ENCODE measurements around the gene BEND4.

The BEND4 gene

DNA sequence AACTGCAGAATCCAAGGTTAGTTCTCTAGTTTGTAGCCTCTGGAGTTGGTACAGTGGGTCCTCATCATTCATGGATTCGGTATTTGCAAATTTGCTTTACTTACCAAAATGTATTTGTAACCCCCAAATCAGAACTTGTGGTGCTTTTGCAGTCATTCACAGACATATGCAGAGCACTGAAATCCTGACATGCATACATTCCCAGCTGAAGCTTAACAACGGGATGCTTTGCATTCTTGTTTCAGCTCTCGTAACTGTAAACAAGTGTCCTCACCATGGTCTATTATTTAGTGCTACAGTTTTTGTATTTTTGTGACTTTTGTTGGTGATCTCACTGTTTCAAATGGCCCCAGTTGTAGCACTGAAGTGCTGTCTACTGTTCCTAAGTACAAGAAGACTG, 16.1 kb downstream of the BEND4 start:
- Histone ChIP-seq H3K9me2 (replicated peaks; ENCODE audit: insufficient read depth, low read length) (no peaks in the 10 kb centered on the region), H3K27ac (ENCODE audit: low read length) (no peak overlapping the region), H3K9me3 (replicated peaks; ENCODE audit: insufficient read depth, low read length) (no peaks in the 10 kb centered on the region), H3K79me2 (ENCODE audit: low read length) (peaks cover 9% of the 10 kb centered on the region), H2AFZ (ENCODE audit: low read length) (no peak overlapping the region), H3K4me2 (ENCODE audit: low read depth, low read length) (no peak overlapping the region), H3F3A (ENCODE audit: insufficient read depth, low read length) (no peaks in the 10 kb centered on the region), H3K4me3 (ENCODE audit: low read length) (no peak overlapping the region), H4K20me1 (ENCODE audit: insufficient read depth, low read length) (no peaks in the 10 kb centered on the region), H3K9ac (ENCODE audit: low read length) (no peak overlapping the region), H3K27me3 (replicated peaks; ENCODE audit: insufficient read depth, low read length) (no peaks in the 10 kb centered on the region), H3K4me1 (ENCODE audit: low read length) (no peaks in the 10 kb centered on the region), H3K36me3 (replicated peaks; ENCODE audit: insufficient read depth, low read length) (no peaks in the 10 kb centered on the region; the same call in 1 of the 2 replicates)
- no peak for DNase-seq
- no peak for TF ChIP-seq EZH2 (optimal IDR thresholded peaks at IDR 0.05; ENCODE audit: low read depth, low read length)
- TF ChIP-seq, protein P1, sequence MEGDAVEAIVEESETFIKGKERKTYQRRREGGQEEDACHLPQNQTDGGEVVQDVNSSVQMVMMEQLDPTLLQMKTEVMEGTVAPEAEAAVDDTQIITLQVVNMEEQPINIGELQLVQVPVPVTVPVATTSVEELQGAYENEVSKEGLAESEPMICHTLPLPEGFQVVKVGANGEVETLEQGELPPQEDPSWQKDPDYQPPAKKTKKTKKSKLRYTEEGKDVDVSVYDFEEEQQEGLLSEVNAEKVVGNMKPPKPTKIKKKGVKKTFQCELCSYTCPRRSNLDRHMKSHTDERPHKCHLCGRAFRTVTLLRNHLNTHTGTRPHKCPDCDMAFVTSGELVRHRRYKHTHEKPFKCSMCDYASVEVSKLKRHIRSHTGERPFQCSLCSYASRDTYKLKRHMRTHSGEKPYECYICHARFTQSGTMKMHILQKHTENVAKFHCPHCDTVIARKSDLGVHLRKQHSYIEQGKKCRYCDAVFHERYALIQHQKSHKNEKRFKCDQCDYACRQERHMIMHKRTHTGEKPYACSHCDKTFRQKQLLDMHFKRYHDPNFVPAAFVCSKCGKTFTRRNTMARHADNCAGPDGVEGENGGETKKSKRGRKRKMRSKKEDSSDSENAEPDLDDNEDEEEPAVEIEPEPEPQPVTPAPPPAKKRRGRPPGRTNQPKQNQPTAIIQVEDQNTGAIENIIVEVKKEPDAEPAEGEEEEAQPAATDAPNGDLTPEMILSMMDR (IDR thresholded peaks at IDR 0.05; ENCODE audit: low read length), result no peak
- TF ChIP-seq EZH2phosphoT487 (IDR thresholded peaks at IDR 0.05; ENCODE audit: low read length), result no peak

DNA sequence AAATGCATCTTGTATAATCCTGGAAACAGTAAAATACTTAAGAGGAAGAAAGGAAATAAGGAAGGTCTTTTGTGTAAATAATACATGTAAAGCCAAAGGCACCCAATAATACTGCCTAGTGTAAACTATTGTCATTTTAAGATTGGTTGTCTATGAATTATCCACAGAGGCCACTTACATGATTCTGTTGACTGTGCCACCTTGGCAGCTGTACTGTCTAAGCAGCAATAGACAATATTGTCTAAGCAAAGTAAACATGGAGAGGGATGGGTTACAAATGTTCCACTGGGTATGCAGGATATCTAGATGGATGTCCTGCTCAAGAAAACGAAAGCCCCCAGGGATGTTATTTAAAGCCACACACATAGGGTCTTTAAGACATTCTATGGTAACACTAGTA, 19.4 kb downstream of the BEND4 start:
- Histone ChIP-seq H3K27me3 (replicated peaks; ENCODE audit: insufficient read depth, low read length) (no peaks in the 10 kb centered on the region), H3K27ac (ENCODE audit: low read length) (no peak overlapping the region), H4K20me1 (ENCODE audit: insufficient read depth, low read length) (no peaks in the 10 kb centered on the region), H3K4me1 (ENCODE audit: low read length) (no peaks in the 10 kb centered on the region), H3K36me3 (replicated peaks; ENCODE audit: insufficient read depth, low read length) (no peaks in the 10 kb centered on the region), H3K4me2 (ENCODE audit: low read depth, low read length) (no peak overlapping the region), H3K9me3 (replicated peaks; ENCODE audit: insufficient read depth, low read length) (no peaks in the 10 kb centered on the region), H3F3A (ENCODE audit: insufficient read depth, low read length) (no peaks in the 10 kb centered on the region), H3K9ac (ENCODE audit: low read length) (no peak overlapping the region), H2AFZ (ENCODE audit: low read length) (no peak overlapping the region), H3K4me3 (ENCODE audit: low read length) (no peak overlapping the region), H3K9me2 (replicated peaks; ENCODE audit: insufficient read depth, low read length) (no peaks in the 10 kb centered on the region), H3K79me2 (ENCODE audit: low read length) (peaks cover 8% of the 10 kb centered on the region)
- DNase-seq, result no peak
- TF ChIP-seq, protein P1 (IDR thresholded peaks at IDR 0.05; ENCODE audit: low read length), result no peak
- TF ChIP-seq EZH2phosphoT487 (IDR thresholded peaks at IDR 0.05; ENCODE audit: low read length) (no peak), EZH2 (optimal IDR thresholded peaks at IDR 0.05; ENCODE audit: low read depth, low read length) (no peak)

DNA sequence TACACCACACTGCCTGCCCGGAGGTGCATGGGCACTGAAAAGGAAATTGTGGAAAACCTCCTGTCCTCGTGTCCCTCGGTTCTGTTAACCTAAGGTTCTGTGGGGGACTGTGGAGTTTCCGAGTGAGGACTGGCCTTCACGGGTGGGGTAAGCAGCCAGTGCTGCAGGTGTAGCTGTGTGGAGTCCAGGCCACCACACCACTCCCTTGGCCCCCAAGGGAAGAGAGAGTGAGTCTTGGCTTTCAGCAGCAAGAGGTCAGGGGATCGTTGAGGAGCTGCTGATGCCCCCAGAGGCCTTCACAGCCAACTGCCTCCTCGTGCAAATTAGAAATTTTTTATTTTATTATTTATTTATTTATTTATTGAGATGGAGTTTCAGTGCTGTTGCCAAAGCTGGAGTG, 20.4 kb downstream of the BEND4 start:
- Histone ChIP-seq H3K9ac (ENCODE audit: low read length) (no peak overlapping the region), H3K27ac (ENCODE audit: low read length) (no peak overlapping the region), H3K4me3 (ENCODE audit: low read length) (no peak overlapping the region), H3F3A (ENCODE audit: insufficient read depth, low read length) (no peaks in the 10 kb centered on the region), H3K4me2 (ENCODE audit: low read depth, low read length) (no peak overlapping the region), H3K36me3 (replicated peaks; ENCODE audit: insufficient read depth, low read length) (no peaks in the 10 kb centered on the region), H3K9me2 (replicated peaks; ENCODE audit: insufficient read depth, low read length) (no peaks in the 10 kb centered on the region), H3K4me1 (ENCODE audit: low read length) (no peaks in the 10 kb centered on the region), H2AFZ (ENCODE audit: low read length) (no peak overlapping the region), H3K79me2 (ENCODE audit: low read length) (peaks cover 4% of the 10 kb centered on the region; the same call in 1 of the 2 replicates), H4K20me1 (ENCODE audit: insufficient read depth, low read length) (no peaks in the 10 kb centered on the region), H3K27me3 (replicated peaks; ENCODE audit: insufficient read depth, low read length) (no peaks in the 10 kb centered on the region), H3K9me3 (replicated peaks; ENCODE audit: insufficient read depth, low read length) (no peaks in the 10 kb centered on the region)
- no peak for DNase-seq
- no peak for TF ChIP-seq EZH2 (optimal IDR thresholded peaks at IDR 0.05; ENCODE audit: low read depth, low read length)
- TF ChIP-seq, protein P1 (IDR thresholded peaks at IDR 0.05; ENCODE audit: low read length), result no peak
- TF ChIP-seq EZH2phosphoT487 (IDR thresholded peaks at IDR 0.05; ENCODE audit: low read length), result no peak

All from MM.1S (cell line).